Neural crest cell (in vitro differentiated cells): Measurements from ENCODE around the gene ZNF319. TPM values are rescaled to one million over a fixed set of nuclear protein-coding genes. Genes with fewer than 3 reads are reported as not detected.

ENCODE experiments used
- DNase-seq: peaks from one replicate; pipeline ENCODE4 v3.0.0; 2021; ENCODE audit warnings: low read depth, mixed read lengths, low spot score
- H3K27ac Mint-ChIP-seq: one replicate; pipeline ENCODE4 v1.8.0; 2021; ENCODE audit warnings: mild to moderate bottlenecking, mixed read lengths; ENCODE audit not compliant: unreplicated experiment
- H3K27me3 Mint-ChIP-seq: 2 replicates; pipeline ENCODE4 v1.8.0; 2021; ENCODE audit warnings: low read depth, mild to moderate bottlenecking, mixed read lengths
- H3K36me3 Mint-ChIP-seq: 2 replicates; pipeline ENCODE4 v1.8.0; 2021; ENCODE audit warnings: low read depth, mild to moderate bottlenecking, mixed read lengths
- H3K4me1 Mint-ChIP-seq: 2 replicates; pipeline ENCODE4 v1.8.0; 2021; ENCODE audit warnings: mixed read lengths
- H3K4me3 Mint-ChIP-seq: one replicate; pipeline ENCODE4 v1.8.0; 2021; ENCODE audit warnings: mild to moderate bottlenecking, mixed read lengths
- H3K9me3 Mint-ChIP-seq: 2 replicates; pipeline ENCODE4 v1.8.0; 2021; ENCODE audit warnings: mixed read lengths
- total RNA-seq: library from RNA; stranded (reverse); gene quantifications from 2 replicates; pipeline ENCODE4 v1.2.1, GENCODE V29; 2021
- TF ChIP-seq, protein P1 (sequence below): fragments of 200-600 bp; sonication (generic); conservative IDR thresholded peaks from 2 replicates; pipeline ENCODE4 v1.5.0; 2021; ENCODE audit warnings: antibody characterized with exemption, mild to moderate bottlenecking

Gene ZNF319
- total RNA-seq, 1 donor from 2014 or later = 15.5 TPM

DNA sequence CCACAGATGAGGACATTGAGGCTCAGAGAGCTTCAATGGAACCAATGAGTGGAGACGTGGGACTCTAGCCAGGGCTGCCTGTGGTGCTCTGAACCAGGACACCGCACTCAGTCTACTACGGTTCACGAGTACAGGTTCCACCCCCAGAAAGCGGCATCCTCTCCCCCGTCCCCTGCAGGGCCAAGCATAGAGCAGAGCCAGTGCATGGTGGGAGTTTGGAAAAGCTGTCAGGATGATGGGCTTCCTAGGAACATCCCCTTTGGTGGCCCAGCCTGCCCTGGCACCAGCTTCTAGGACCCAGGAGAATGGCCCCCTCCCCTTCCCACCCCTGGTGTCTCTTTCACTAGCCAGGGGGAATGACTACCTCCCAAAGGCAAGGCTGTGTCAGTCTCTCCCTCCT lies 8.4 kb downstream of the ZNF319 start:
- DNase-seq = no peak
- peaks cover 15% of the 10 kb centered on the region for H3K27me3 Mint-ChIP-seq
- H3K4me3 Mint-ChIP-seq = no peak overlapping the region

DNA sequence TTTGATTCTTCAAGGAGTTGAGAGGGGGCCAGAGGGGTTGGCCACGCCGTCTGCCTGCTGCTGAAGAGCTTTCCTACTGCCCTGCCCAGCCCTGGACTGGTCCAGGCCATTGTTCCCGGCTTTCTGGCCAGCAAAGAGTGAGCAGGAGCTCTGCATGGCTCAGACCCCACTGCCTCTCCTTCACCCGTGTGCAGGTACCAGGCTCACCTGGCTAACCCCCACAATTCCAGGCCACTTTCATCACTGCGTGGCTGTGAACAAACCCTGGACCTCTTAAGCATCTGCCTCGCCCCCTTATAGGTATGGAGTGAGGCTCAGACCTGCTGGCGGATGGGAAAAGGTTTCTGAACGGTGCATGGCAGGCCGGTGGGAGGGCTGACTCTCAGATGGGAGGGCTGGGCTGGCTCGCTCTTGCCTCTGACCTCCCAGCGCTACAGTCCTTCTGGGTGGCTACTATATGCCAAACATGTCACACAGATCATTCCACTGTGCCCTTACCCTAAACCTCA lies 8.9 kb downstream of the ZNF319 start:
- Mint-ChIP-seq H3K36me3 (no peaks in the 10 kb centered on the region), H3K27me3 (peaks cover 20% of the 10 kb centered on the region), H3K27ac (no peak overlapping the region), H3K4me3 (no peak overlapping the region), H3K4me1 (peaks cover 4% of the 10 kb centered on the region), H3K9me3 (no peaks in the 10 kb centered on the region)
- DNase-seq = no peak
- TF ChIP-seq, protein P1, sequence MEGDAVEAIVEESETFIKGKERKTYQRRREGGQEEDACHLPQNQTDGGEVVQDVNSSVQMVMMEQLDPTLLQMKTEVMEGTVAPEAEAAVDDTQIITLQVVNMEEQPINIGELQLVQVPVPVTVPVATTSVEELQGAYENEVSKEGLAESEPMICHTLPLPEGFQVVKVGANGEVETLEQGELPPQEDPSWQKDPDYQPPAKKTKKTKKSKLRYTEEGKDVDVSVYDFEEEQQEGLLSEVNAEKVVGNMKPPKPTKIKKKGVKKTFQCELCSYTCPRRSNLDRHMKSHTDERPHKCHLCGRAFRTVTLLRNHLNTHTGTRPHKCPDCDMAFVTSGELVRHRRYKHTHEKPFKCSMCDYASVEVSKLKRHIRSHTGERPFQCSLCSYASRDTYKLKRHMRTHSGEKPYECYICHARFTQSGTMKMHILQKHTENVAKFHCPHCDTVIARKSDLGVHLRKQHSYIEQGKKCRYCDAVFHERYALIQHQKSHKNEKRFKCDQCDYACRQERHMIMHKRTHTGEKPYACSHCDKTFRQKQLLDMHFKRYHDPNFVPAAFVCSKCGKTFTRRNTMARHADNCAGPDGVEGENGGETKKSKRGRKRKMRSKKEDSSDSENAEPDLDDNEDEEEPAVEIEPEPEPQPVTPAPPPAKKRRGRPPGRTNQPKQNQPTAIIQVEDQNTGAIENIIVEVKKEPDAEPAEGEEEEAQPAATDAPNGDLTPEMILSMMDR = no peak

More for the DNA sequence above, 8.4 kb downstream of the ZNF319 start:
- H3K27ac Mint-ChIP-seq = no peak overlapping the region
- TF ChIP-seq, protein P1 = no peak
- peaks cover 4% of the 10 kb centered on the region for H3K4me1 Mint-ChIP-seq
- H3K36me3 Mint-ChIP-seq = no peaks in the 10 kb centered on the region
- H3K9me3 Mint-ChIP-seq = no peaks in the 10 kb centered on the region

DNA sequence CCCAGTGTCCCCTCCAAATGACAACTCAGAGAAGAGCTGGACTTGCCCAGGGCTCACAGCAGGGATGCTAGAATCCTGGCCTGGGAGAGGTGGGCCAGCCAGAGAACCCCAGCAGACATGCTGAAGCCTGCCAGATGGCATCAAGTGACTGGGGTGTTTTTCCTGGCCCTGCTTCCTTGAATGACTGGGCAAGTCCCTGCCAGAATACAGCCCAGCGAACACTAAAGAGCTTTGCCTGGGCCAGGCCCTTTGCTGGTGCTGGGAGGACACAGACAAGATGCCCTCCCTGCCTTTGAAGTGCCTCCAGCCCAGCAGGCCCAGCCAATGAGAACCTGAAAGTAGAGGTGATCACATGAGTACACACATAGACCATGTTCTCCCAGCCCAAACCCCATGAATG lies 11.5 kb downstream of the ZNF319 start:
- Mint-ChIP-seq H3K27me3 (peaks cover 47% of the 10 kb centered on the region), H3K4me1 (peaks cover 8% of the 10 kb centered on the region), H3K4me3 (no peak overlapping the region), H3K9me3 (no peaks in the 10 kb centered on the region), H3K27ac (no peak overlapping the region), H3K36me3 (no peaks in the 10 kb centered on the region)
- TF ChIP-seq, protein P1 = no peak
- no peak for DNase-seq

DNA sequence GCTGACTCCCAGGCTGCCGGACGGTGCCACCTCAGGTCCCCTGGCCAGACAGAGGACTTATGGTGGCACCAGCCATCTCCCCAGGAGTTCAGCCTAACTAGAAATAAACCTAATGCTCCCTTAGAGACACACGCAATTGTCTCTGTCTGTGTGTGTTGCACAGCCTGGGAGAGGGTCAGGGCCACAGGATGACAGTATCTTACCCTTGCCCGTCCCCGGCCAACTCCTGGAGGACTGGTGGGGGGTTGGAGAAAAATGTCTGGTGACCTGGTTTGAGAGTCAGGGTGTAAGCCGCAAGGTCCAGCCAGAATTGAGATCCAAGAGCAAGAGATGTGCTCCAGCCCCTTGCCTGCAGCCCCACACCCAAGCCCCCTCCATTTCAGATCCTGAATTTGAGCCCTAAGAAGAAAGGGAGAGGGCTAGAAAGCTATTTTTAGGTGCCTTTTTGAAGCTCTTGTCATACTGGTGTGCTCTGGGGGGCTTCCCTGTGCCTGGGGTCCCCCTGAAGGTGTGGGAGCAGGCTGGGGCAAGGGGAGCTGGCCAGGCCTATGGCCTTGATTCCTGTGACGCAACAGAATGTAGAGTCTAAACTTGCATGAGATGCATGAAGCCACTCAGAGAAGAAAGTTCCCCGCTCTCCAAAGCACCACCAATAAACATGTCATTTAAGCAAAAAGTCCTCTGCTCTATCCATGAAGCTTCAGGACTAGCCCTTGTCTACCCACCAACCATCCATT lies 12.9 kb downstream of the ZNF319 start:
- H3K4me3 Mint-ChIP-seq = peak overlapping the region; percentile 44
- H3K9me3 Mint-ChIP-seq = no peaks in the 10 kb centered on the region
- H3K27ac Mint-ChIP-seq = no peak overlapping the region
- TF ChIP-seq, protein P1 = no peak
- H3K36me3 Mint-ChIP-seq = no peaks in the 10 kb centered on the region
- H3K4me1 Mint-ChIP-seq = peaks cover 8% of the 10 kb centered on the region
- H3K27me3 Mint-ChIP-seq = peaks cover 49% of the 10 kb centered on the region
- DNase-seq = no peak

DNA sequence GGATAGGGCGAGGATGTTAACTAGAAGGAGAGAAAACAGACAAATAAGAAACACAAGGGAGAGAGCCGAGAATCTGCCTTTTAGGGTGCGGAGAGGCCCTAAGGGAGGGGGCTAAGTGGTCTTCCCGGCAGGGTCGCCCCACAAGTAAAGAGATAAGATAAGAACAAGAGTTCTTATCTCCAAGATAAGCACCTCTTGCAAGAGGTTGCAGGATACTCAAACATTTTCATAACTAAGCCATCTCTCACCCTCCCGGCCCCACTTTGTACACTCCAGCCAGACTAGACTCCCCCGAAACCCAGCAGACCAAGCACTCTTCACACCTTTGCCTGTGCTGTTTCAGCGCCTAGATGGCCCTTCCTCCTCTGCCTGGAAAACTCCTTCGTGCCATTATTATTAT lies 14.3 kb downstream of the ZNF319 start:
- Mint-ChIP-seq H3K27me3 (peaks cover 52% of the 10 kb centered on the region), H3K4me3 (peak overlapping the region; percentile 38), H3K4me1 (peaks cover 8% of the 10 kb centered on the region), H3K27ac (no peak overlapping the region), H3K36me3 (no peaks in the 10 kb centered on the region), H3K9me3 (no peaks in the 10 kb centered on the region)
- DNase-seq = no peak
- TF ChIP-seq, protein P1 = no peak
